T47D (cell line): Measurements from ENCODE around the gene LEP.

Experiments
- DNase-seq, 2 experiments: peaks; one replicate each; pipeline versions ENCODE4 v3.0.0 to v3.0.0-alpha.2; 2011 to 2012; ENCODE audit warnings: low read depth in 1 of 2, low spot score in 1 of 2
- JUND ChIP-seq: IDR thresholded peaks from 2 replicates; pipeline ENCODE4 v1.6.1; 2012; ENCODE audit warnings: low read depth
- in situ Hi-C: cut with HindIII; loops from 2 replicates; pipeline ENCODE4 v1.10.0; 2016; ENCODE audit warnings: low sequenced_read_pairs, low pct_unique_long_range_greater_than_20kb

LEP gene

GRCh38 chr7:128263420-128263819, 22.3 kb downstream of the LEP start:
- TF ChIP-seq JUND: no peak
- in situ Hi-C loops: no loop called here
- DNase-seq: peak in 1 of 2 experiments; percentile 13

DNA sequence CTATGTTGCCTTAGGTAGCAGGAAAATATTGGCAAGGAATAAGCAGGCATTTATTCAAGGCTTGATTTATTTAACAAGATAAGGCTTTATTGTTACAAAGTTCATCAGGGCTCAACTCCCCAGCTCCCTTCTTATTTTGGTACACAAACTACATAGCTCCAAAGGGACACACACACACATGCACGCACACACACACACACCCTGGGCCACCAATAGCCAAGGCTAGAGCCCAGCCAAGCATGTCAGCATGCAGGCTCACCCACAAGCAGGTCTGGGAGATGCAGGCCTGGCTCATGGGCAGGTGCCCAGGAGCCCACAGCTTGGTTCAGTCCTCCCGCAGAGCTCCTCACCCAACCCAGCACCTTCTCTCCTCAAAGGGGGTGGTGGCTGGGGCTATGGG, 23.4 kb downstream of the LEP start:
- in situ Hi-C loops: no loop called here
- TF ChIP-seq JUND: no peak
- no peak for DNase-seq

DNA sequence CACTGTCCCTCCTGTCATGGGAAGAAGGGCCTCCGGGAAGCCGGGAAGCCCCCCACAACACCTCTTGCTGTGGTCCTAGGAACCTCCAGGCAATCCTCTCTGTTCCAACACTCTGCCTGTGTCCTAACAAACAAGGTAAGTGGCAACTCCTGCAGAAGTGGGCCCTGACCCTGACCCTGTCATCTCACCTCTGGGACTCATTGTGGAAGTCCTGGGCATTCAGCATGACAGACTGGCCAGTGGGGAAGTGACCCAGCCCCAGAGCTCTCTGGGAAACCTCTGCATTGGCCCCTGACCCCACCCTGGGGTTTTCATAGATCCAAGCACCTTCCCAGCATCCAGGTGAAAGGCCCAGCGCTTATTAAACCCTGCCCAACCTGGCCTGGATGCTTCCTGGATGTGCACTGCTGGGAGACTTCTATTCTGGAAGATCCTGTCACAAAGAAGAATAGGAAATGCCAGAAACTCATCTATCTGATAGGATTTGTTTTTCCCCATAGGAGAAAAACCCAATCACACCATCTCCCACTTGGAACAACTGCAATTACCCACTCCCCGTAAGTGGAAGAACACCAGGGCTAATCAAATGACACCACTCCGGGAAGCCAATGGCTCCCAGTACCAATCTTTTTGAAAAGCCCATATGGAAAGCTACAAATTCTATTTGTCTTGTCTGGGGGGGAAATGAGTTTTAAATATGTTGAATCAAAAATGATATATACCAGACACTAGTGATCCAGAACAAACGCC, 24.3 kb downstream of the LEP start:
- no peak for DNase-seq
- TF ChIP-seq JUND: no peak
- in situ Hi-C loops: no loop called here

- in situ Hi-C loops: no loop called here
- TF ChIP-seq JUND: no peak
- no peak for DNase-seq
Measured at GRCh38 chr7:128265906-128266300, 24.8 kb downstream of the LEP start.

- no peak for TF ChIP-seq JUND
- no peak for DNase-seq
- in situ Hi-C loops: no loop called here
Measured at GRCh38 chr7:128266529-128266882, 25.4 kb downstream of the LEP start.

- no peak for TF ChIP-seq JUND
- in situ Hi-C loops: no loop called here
- peak in 1 of 2 experiments; percentile 64 for DNase-seq
Measured at GRCh38 chr7:128266883-128267594, 26.0 kb downstream of the LEP start.

DNA sequence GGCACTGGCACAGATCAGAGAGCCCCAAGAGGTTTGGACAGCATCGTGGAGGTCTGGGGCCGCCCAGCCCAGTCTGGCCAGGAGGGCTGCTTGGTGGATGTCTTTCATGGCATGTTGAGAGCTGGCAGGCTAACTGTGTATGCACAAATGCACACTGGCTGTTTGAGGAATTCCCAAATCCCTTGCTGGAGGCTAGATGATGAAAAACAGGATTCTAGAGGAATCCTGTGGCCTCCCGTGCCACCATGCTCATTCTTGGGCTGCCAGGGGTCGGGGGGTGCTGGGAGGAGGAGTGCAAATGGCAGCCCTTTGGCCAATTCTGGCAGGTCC, 26.5 kb downstream of the LEP start:
- in situ Hi-C loops: no loop called here
- TF ChIP-seq JUND: no peak
- DNase-seq: peak in 1 of 2 experiments; percentile 35

- no peak for DNase-seq
- in situ Hi-C loops: no loop called here
- no peak for TF ChIP-seq JUND
Measured at GRCh38 chr7:128268233-128268632, 27.2 kb downstream of the LEP start.

- DNase-seq: no peak
- TF ChIP-seq JUND: no peak
- in situ Hi-C loops: no loop called here
Measured at GRCh38 chr7:128270826-128271272, 29.8 kb downstream of the LEP start.

GRCh38 chr7:128271471-128271941, 30.4 kb downstream of the LEP start:
- no peak for TF ChIP-seq JUND
- in situ Hi-C loops: no loop called here
- DNase-seq: no peak

GRCh38 chr7:128271942-128272481, 30.9 kb downstream of the LEP start:
- DNase-seq: no peak
- no peak for TF ChIP-seq JUND
- in situ Hi-C loops: no loop called here

- TF ChIP-seq JUND: no peak
- in situ Hi-C loops: no loop called here
- no peak for DNase-seq
Measured at GRCh38 chr7:128274246-128274883, 33.3 kb downstream of the LEP start.

DNA sequence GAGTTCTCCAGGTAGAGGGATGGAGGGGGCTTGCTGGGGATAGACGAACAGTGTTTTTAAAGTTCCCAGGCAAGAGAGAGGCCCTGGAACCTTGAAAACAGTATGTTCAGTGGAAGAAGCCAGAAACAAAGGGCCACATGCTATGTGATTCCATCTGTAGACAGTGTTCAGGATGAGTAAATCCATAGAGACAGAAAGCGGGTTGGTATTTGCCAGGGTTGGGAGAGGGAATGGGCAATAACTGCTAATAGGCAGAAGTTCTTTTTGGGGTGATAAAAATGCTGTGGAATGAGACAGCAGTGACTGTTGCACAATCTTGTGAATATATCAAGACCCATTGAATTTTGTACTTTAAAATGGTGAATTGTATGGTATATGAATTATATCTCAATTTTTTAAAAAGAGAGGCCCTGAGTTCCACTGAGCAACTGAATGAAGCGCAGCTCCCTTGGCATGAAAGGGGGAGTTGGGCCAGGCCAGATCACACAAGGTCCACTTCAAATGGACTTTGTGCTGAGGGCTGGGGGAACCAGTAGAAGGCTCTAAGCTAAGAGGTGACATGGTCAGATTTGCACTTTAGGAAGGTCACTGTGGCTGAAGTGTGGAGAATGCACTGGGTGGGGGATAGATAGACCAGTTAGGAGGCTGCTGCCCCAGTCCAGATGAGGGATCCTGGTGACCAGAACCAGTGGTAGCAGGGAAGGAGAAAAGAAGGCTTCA, 34.0 kb downstream of the LEP start:
- TF ChIP-seq JUND: no peak
- in situ Hi-C loops: no loop called here
- DNase-seq: no peak
